Activated CD4-positive, alpha-beta T cell treated with anti-CD3 and anti-CD28 coated beads, Interleukin-2, Interleukin-4, amounts not matched to agents 100 ng/mL and 50 ng/mL, durations not matched to agents 16 hours and 8 hours (primary cell): Measurements from ENCODE around the gene AQP6.

Source experiments
- DNase-seq: peaks from one replicate; pipeline ENCODE4 v3.0.0-alpha.2; 2020; ENCODE audit warnings: low spot score

Gene AQP6, protein sequence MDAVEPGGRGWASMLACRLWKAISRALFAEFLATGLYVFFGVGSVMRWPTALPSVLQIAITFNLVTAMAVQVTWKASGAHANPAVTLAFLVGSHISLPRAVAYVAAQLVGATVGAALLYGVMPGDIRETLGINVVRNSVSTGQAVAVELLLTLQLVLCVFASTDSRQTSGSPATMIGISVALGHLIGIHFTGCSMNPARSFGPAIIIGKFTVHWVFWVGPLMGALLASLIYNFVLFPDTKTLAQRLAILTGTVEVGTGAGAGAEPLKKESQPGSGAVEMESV

DNA sequence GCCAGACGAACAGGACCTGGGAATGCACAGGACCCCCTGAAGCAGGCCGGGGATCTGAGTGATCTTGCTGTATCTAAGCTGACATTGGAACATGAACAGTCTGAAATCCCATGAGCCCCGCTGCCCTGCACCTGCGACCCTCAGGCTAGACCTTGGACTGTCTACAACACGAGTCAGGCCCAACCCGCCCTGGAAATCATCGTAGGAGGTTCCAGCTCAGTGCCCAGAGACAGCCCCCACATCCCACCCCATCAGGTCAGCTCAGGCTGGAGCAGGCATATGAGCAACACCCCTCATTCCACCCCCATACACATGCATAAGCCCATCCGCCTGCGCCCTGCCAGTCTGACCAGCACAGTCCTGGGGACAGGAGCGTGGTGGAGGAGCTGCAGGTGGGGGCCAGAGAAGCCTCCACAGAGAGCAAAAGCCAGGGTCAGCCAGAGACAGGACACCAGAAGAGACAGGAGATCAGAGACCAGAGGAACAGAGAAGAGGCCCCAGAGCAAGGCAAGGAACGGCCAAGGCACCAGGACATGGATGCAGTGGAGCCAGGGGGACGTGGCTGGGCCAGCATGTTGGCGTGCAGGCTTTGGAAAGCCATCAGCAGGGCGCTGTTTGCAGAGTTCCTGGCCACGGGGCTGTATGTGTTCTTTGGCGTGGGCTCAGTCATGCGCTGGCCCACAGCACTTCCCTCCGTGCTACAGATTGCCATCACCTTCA, at the start of gene AQP6:
Gene AQP6, plus strand, starts transcription at position 307 of the 720 bp plus-strand sequence. Its CDS starts 227 bp downstream, at position 534.
- no peak for DNase-seq

DNA sequence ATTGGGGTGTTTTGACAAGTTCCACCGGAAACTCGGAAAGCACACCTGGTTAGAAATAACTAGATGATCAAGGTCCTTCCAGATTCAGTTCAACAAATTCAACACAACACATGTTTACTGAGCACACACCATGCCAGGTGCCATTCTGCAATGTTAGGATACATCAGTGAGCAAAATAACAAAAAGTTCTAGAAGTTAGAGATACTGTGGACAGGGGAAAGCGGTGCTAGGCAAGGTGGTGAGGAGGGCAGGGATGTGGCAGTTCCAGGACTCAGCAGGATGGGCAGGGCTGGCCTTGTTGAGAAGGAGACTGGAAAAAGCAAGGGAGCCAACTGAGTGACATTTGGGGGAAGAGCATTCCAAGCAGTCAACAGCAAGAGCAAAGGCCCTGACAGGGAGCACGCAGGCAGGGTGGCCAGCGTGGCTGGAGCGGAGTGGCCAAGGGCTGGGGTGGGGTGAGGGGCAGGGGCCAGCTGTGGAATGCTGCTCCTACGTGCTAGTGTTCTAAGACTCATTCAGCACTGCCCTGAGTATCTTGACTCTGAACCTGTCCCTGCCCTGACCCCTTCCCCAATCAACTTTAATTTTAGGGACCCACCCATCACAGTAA, 49.6 kb upstream of the AQP6 start:
- no peak for DNase-seq

DNA sequence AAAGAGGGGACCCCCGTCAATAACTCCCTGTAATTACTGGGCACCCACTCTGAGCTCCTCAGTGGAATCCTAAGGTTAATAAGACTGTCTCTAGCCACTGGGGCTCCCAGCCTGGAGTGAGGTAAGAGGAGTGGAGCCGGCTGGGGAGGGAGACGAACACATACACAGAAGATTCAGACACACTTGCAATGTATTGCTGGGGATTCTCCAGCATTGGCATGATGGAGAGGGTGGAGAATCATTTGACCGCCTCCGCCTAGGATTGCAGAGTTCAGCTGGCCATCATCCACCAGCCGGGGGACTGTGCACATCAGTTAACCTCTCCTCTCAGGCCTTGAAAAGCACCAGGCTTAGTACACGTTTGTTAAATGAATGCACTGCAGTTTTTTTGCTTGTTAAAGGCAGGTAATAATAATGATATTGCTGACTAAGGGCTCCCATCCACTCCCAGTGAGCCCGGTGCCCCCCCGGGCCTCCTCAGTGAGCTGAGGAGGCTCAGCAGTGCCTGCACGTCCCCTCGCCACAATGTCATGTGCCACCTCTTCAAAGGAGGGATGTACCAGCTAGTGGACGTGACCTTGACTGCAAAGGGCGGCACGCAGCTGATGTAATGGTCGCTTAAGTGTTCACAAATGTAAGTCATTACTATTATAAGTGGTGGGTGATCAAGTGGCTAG, 48.7 kb upstream of the AQP6 start:
- no peak for DNase-seq

DNA sequence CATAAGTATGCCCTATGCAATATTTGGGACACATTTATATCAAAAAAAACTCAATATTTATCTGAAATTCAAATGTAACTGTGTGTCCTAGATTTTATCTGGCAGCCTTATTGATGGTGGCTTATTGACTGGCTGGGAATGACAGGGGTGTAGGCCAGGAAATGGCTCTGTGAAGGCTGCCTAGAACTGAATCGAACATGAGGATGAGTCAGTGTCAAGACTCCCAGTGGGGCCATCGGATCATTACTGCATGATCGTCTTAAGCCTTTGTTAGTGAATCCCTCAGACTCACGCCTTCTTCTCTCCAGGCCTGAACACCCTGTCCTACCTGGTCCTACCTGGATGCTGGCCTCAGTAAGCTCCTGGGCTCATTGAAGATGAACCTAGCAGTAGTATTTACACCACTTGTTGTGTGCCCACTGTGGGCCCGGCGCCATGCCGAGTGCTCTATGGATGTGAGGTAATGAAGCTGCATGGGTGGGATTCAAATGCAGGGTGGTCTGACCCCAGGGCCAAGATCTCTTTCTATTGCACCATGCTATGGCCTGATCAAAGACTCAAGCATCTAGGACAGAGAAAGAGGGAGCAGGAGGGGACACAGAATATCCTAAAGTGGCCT, 48.0 kb upstream of the AQP6 start:
- DNase-seq, result no peak

DNA sequence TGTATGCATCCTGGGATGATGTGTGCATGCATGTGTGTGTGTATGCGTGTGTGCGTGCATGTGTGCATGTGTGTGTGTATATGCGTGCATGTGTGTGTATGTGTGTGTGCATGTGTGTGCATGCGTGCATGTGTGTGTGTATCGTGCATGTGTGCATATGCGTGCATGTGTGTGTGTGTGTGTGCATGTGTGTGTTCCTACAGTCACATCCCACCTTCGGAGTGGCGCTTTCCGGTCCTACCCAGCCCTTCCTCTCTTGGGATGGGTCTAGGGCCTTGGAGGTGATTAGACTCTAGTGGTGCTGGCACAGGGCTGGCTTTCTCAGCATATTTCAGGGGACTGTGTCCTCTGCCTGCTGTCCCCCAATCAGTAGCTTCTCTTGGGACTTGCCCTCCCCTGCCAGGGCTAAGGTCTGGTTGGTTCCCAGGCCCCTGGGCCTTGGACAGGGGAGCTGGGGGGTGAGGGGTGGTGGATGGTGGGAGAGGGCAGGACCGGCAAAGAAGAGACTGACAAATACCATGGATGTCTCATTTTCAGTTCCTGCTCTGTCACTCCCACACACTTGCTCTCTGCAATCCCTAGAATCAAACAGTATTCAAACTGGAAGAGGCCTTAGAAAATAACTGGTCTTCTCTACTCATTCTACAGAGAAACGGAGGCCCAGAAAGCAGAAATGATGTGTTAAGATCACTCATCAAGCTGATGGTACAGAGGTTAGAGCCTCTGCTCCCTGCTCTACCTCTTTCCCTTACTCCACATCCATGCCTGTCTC, 47.1 kb upstream of the AQP6 start:
- DNase-seq, result no peak

DNA sequence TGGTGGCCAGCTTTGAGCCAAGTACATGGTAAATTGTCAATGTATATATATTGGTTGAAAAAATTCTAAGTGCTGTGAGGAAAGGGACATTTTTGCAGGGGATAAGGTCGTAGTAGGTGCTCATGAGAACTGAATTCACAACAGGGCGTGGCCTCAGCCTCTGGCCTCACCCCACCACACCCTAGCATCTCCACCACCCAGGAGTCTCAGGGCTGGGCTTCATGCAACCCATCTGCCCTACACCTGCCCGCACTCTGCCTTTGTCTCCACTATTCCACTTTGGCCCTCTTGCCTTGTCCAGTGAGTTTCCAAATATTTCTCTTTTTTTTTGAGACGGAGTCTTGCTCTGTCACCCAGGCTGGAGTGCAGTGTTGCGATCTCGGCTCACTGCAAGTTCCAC, 44.3 kb upstream of the AQP6 start:
- DNase-seq, result no peak

DNA sequence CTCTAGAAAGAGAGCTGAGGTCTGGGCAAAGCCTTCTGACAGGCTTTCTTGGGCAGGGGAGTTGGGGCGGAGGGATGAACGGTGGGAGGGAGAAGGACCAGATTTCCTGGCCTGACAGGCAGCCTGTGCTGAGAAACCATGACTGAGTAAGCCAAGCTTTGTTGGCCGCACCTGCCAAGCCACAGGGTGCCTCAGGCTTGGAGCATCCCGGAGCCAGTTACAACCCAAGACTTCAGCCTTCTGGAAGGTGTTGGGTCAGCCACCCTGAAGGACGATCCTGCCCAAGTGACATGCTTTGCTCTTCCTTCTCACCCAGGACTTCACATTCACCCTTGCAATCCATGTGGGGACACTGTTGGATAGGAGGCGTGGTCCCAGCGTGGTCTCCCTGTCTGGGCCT, 43.2 kb upstream of the AQP6 start:
- no peak for DNase-seq

DNA sequence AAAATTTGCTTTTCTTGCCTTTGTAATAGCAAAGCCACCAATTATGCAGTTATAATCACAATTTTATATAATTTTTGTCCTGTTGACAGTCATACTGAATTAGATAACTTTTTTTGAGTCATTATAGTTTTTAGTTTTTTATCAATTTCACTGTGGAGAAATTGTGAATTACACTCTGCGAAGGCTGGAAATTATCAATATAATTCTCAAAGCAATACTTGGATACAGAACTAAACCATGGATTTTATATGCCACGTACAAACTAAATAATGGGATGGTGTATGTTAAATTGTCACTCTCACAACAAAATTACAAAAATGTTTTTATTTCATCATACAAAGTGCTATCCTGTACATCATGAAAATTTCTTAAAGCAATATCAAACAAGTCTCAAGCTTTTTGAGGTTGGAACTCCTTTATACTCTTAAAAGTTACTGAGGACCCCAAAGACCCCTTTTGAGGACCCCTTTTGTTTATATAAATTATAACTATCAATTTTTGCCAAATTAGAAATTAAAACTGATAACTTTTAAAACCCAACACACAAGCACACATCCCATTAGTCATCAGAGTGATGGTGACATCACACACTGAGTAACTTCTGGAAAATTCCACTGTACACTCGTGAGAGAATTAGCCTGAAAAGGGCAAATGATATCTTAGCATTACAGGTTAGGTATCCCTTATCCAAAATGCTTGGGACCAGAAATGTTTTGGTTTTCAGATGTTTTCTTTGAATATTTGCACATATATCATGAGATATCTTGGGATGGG, 42.0 kb upstream of the AQP6 start:
- DNase-seq, result no peak

DNA sequence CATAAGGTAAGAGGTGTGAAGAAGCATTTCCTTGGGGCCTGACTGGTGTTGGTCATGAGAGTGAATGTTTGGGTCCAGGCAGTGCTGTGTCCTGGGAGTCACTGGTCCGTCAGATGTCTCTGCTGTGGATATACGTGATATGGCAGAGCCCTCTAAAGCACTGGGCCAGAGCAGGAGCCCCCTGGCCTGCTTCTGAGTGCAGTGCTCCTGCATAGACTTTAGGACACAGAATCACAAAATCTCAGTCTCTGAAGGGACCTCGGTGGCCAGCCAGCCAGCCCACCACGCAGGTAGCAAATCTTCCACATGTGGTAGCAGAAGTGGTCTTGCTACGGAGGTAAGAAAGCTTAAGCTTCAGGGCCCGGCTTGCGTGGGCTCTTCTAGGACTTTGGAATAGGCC, 40.7 kb upstream of the AQP6 start:
- DNase-seq, result no peak

DNA sequence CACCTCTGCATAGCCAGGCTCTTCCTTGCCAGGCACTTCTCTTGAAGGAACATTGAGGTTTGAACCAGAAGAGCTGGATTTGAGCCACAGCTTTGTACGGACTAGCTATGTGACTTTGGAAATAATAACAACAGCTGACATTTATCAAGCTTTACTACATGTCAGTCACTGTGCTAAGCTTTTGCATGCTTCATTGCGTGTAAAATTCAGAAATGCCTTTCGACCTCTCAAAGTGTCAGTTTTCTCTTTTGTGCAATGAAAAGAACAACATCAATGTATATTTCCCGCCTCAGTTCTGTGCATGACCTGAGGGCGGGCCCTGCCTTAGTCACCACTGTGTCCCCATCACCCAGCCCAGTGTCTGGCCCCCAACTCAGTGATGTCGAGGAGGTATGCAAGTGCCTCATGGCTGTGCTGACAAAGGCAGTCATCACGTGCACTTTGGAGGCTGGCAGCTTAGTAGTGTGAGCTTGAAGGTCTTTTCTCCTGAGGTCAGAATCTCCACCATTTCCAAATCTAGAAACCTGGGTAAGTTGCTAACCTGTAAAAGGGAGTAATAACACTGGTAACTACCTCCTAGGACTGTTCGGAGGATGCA, 40.1 kb upstream of the AQP6 start:
- DNase-seq, result no peak

DNA sequence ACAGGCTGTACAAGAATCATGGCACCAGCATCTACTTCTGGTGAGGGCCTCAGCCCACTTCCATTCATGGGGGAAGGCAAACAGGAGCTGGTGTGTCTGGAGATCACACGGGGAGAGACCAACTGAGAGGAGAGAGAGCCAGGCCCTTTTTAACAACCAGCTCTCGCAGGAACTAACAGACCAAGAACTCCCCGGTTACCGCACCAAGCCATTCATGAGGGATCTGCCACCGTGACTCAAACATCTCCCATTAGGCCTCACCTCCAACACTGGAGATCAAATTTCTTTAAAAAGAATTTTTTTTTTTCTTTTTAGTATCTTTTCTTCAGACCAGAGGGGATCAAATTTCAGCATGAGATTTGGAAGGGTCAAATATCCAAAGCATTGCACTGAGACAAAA, 39.0 kb upstream of the AQP6 start:
- DNase-seq, result no peak

DNA sequence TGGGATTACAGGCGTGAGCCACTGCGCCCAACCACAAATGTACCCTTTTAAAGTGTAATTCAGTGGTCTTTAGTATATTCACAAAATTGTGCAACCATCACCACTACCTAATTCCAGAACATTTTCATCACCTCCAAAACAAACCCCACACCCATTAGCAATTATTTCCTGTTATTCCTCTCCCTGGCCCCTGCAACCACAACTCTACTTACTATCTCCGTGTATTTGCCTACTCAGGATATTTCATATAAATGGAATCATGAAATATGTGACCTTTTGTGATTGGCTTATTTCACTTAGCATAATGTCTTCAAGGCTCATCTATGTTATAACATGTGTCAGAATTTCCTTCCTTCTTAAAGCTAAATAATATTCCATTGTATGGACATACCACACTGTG, 38.2 kb upstream of the AQP6 start:
- DNase-seq, result no peak

DNA sequence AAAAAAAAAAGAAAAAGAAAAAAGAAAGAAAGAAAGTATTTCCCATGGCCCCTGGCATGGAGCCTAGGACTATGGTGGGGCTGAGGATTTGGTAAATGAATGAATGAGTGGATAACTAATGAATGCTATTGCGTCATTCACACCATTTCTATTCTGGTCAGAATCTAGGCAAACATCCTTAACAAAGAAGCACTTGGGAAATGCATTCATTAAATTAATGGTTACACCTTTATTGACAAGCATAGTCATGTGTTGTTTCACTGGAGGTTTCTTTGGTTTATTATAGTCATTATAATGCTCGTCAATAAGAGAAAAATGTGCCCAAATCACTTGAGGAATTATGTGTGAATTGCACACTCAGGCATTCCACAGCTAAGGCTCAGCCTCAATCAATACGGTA, 35.8 kb upstream of the AQP6 start:
- DNase-seq, result no peak

DNA sequence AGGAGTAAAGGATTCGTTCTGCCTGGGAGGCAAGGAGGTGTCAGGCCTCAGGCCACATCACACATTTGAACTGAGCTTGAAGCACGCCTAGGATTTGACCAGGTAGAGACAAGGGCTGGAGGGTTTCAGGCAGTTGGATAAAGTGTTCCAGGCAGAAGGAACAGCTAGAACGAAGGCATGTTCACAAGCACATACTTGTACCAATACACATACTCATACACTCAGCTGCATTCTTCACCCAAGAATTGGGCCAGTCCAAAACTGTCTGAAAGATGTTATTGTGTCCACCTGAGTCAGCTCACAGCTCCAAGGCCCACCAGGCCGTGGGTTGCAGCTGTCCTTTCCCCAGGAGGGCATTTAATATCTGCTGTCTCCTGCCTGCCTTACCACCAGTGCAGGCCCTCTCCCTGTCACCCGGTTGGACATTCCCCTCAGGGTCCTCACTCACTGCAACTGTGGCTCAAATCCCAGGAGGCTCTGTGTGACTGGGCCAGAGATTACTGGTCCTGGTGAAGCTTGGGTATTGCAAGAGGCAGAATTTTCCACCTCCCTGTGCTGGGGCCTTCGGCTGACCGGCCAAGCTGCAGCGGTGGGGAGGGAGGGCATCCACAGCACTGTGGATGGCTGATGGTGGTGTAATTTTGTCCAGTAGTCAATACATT, 35.0 kb upstream of the AQP6 start:
- DNase-seq, result no peak

DNA sequence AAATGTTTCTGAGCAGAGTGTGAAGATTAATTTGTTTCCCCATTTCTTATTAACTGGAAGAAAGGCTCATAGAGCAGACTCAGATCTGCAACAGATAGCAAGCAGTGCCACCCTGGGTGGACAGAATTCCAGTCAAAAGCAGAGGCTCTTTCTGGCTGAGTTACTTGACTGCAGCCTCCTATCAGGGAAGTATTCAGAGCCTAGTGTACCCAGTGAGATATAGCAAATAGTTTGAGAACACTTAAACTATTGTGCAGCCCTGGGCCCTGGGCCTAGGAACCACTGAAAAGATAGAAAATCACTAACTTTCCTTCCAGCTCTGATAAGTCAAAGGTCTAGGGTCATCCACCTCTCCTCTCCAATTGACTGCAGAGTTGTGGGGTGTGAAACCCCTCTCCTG, 33.4 kb upstream of the AQP6 start:
- no peak for DNase-seq

DNA sequence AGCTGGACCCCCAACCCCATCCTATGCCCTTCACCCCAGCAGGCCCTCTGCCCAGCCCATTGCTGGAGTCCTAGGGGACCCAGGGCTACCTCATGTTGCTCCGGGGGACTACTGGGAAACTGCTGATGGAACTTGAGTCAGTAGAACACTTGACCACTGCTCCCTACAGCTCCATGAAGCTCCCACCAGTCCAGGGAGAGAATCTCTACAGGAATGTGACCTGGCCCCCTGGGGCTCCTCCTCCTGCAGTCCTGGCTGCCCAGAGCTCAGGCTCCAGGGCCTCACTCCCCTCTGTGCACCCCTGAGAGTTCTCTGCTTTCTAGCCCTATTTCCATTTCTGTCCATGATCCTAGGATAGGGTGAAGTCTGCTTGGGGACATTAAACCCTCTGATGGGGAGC, 33.0 kb upstream of the AQP6 start:
- DNase-seq, result no peak

DNA sequence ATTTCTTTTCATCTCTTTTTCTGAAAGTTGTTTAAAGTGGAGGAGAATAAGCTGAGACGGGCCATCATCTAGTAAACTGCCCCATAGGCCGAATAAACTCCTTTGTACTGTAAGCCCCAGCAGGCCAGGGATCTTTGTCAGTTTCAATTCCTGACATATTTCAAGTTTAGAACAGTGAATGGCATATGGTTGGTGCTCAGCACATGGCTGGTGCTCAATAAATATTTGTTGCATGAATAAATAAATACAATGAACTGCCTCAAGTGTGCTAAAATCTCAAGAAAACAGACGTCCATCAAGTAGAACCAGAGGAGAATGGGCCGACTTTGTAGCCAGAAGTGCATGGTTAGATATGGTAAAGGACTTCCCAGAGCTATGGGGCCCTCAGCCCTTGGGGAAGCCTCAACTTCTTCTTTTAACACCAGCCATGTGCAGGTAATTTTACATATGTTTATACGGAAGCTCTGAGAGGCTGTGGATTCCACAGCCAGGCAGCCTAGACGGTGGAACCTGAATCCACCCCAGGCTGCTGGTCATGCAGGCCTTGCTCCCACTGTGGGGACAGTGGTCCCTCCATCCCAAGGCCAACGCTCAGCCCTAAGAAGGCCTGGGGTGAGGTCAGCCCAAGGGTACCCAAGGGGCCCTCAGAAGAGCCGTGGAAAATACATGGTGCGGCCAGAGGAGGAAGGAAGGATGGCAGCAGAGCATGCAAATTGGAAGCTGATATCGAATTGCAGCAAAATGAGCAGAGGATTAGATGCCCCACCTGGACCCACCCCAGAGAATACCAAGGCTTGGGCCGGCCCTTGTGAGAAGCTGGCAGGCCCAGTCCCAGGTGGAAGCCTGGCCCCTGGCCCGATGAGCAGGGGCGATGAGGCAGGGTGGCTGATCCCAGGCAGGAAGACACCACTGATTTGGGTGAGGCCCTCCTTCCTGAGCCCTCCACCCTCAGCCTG, 30.9 kb upstream of the AQP6 start:
- no peak for DNase-seq

DNA sequence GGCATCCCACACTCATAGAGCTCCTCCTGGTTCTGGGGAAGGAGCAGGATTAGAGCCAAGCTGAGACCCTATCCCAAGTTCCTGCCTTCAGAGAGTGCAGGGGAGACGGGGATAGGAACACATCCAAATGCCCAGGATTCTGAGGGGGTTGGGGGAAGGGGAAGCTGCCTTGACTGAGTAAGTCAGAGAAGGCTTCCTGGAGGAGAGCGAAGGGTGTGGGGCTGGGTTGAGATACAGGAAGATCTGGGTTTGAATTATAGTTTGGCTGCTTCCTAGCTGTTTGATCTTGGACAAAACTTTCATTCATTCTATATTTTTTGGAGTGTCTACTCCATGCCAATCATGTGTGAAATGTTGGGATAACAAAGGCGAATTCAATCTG, 30.2 kb upstream of the AQP6 start:
- DNase-seq, result no peak
